ENCODE measurements around the gene SLC25A34. TPM values are rescaled to one million over a fixed set of nuclear protein-coding genes. Genes with fewer than 3 reads are reported as not detected.

The SLC25A34 gene
- total RNA-seq, 8 experiments from 2014 or later: 0.49 to 1.5 (median 1.0) TPM

GRCh38 chr1:15731735-15732685, 4.0 kb upstream of the SLC25A34 start:
- H3K4me3 ChIP-seq: no peak overlapping the region
- 95 to 100% (median 96%) methylated on average over 2 to 16 of the region's 39 CpGs; no CpG with 5 or more reads in 7 of the 10 experiments for WGBS, 10 experiments
- no peak for ATAC-seq (replicated peaks in 6 of 8)
- no peak overlapping the region for H3K27ac ChIP-seq
- H3K4me1 ChIP-seq (replicated peaks in 1 of 2): peaks cover 0 to 2% of the 10 kb centered on the region in 2 donors
- in situ Hi-C loops (cut with MboI; ENCODE audit: low pct_unique_long_range_greater_than_20kb in 2 of 9, low sequenced_read_pairs in 9 of 9, unreplicated experiment in 9 of 9): no loop called here

- WGBS, 10 experiments: 80 to 85% (median 80%) methylated on average over 1 to 5 of the region's 7 CpGs; no CpG with 5 or more reads in 7 of the 10 experiments
- Histone ChIP-seq H3K27ac (no peak overlapping the region), H3K4me3 (no peak overlapping the region), H3K4me1 (replicated peaks in 1 of 2) (peaks cover 0 to 2% of the 10 kb centered on the region in 2 donors)
- in situ Hi-C loops (cut with MboI; ENCODE audit: low pct_unique_long_range_greater_than_20kb in 2 of 9, low sequenced_read_pairs in 9 of 9, unreplicated experiment in 9 of 9): no loop called here
- ATAC-seq (replicated peaks in 6 of 8): no peak
Measured at GRCh38 chr1:15732686-15733081, 3.4 kb upstream of the SLC25A34 start.

GRCh38 chr1:15733218-15733725, 2.8 kb upstream of the SLC25A34 start:
- no peak overlapping the region for H3K27ac ChIP-seq
- in situ Hi-C loops (cut with MboI; ENCODE audit: low pct_unique_long_range_greater_than_20kb in 2 of 9, low sequenced_read_pairs in 9 of 9, unreplicated experiment in 9 of 9): no loop called here
- 60 to 100% (median 100%) methylated on average over 1 to 8 of the region's 11 CpGs; no CpG with 5 or more reads in 5 of the 10 experiments for WGBS, 10 experiments

GRCh38 chr1:15733726-15734226, 2.3 kb upstream of the SLC25A34 start:
- in situ Hi-C loops (cut with MboI; ENCODE audit: low pct_unique_long_range_greater_than_20kb in 2 of 9, low sequenced_read_pairs in 9 of 9, unreplicated experiment in 9 of 9): no loop called here
- WGBS, 10 experiments: 80 to 100% (median 95%) methylated on average over 2 to 21 of the region's 27 CpGs; no CpG with 5 or more reads in 5 of the 10 experiments
- Histone ChIP-seq H3K4me3 (no peak overlapping the region), H3K27ac (no peak overlapping the region), H3K4me1 (replicated peaks in 1 of 2) (peaks cover 0 to 2% of the 10 kb centered on the region in 2 donors)
- ATAC-seq (replicated peaks in 6 of 8): no peak

More at GRCh38 chr1:15733218-15733725, 2.8 kb upstream of the SLC25A34 start:
- no peak overlapping the region for H3K4me3 ChIP-seq
- no peak for ATAC-seq (replicated peaks in 6 of 8)
- peaks cover 0 to 2% of the 10 kb centered on the region in 2 donors for H3K4me1 ChIP-seq (replicated peaks in 1 of 2)

GRCh38 chr1:15734296-15734695, 1.8 kb upstream of the SLC25A34 start:
- H3K27ac ChIP-seq: peak overlapping the region in 1 of 2 donors; percentile 26
- peaks cover 0 to 2% of the 10 kb centered on the region in 2 donors for H3K4me1 ChIP-seq (replicated peaks in 1 of 2)
- in situ Hi-C loops (cut with MboI; ENCODE audit: low pct_unique_long_range_greater_than_20kb in 2 of 9, low sequenced_read_pairs in 9 of 9, unreplicated experiment in 9 of 9): no loop called here
- no peak overlapping the region for H3K4me3 ChIP-seq
- WGBS, 10 experiments: 60 to 100% (median 95%) methylated on average over 1 to 10 of the region's 13 CpGs; no CpG with 5 or more reads in 6 of the 10 experiments
- ATAC-seq (replicated peaks in 6 of 8): no peak

GRCh38 chr1:15734901-15735300, 1.2 kb upstream of the SLC25A34 start:
- in situ Hi-C loops (cut with MboI; ENCODE audit: low pct_unique_long_range_greater_than_20kb in 2 of 9, low sequenced_read_pairs in 9 of 9, unreplicated experiment in 9 of 9): no loop called here
- ATAC-seq (replicated peaks in 6 of 8): peak in 2 of 8 experiments; percentile 6 to 12
- H3K4me1 ChIP-seq (replicated peaks in 1 of 2): peaks cover 0 to 2% of the 10 kb centered on the region in 2 donors
- 43 to 82% (median 78%) methylated on average over 1 to 8 of the region's 17 CpGs; no CpG with 5 or more reads in 4 of the 10 experiments for WGBS, 10 experiments
- H3K27ac ChIP-seq: peak overlapping the region; percentile 5 to 26
- no peak overlapping the region for H3K4me3 ChIP-seq

- H3K27ac ChIP-seq: no peak overlapping the region
- H3K4me3 ChIP-seq: no peak overlapping the region
- in situ Hi-C loops (cut with MboI; ENCODE audit: low pct_unique_long_range_greater_than_20kb in 2 of 9, low sequenced_read_pairs in 9 of 9, unreplicated experiment in 9 of 9): no loop called here
- ATAC-seq (replicated peaks in 6 of 8): no peak
- peaks cover 0 to 2% of the 10 kb centered on the region in 2 donors for H3K4me1 ChIP-seq (replicated peaks in 1 of 2)
- WGBS, 10 experiments: 78 to 83% methylated on average over 3 to 4 of the region's 12 CpGs; no CpG with 5 or more reads in 8 of the 10 experiments
Measured at GRCh38 chr1:15735304-15736037, 587 bp upstream of the SLC25A34 start.

- Histone ChIP-seq H3K27ac (no peak overlapping the region), H3K4me1 (replicated peaks in 1 of 2) (peaks cover 2 to 6% of the 10 kb centered on the region in 2 donors), H3K4me3 (no peak overlapping the region)
- WGBS, 10 experiments: 60 to 94% (median 68%) methylated on average over 1 to 4 of the region's 6 CpGs; no CpG with 5 or more reads in 6 of the 10 experiments
- in situ Hi-C loops (cut with MboI; ENCODE audit: low pct_unique_long_range_greater_than_20kb in 2 of 9, low sequenced_read_pairs in 9 of 9, unreplicated experiment in 9 of 9): no loop called here
- ATAC-seq (replicated peaks in 6 of 8): peak in 2 of 8 experiments; percentile 3 to 5
Measured at GRCh38 chr1:15736892-15737261, 819 bp downstream of the SLC25A34 start.

GRCh38 chr1:15737324-15738319, 1.6 kb downstream of the SLC25A34 start:
- no peak overlapping the region for H3K4me3 ChIP-seq
- ATAC-seq (replicated peaks in 6 of 8): no peak
- peaks cover 2 to 6% of the 10 kb centered on the region in 2 donors for H3K4me1 ChIP-seq (replicated peaks in 1 of 2)
- in situ Hi-C loops (cut with MboI; ENCODE audit: low pct_unique_long_range_greater_than_20kb in 2 of 9, low sequenced_read_pairs in 9 of 9, unreplicated experiment in 9 of 9): no loop called here
- 60 to 100% (median 84%) methylated on average over 2 to 15 of the region's 20 CpGs; no CpG with 5 or more reads in 1 of the 10 experiments for WGBS, 10 experiments
- no peak overlapping the region for H3K27ac ChIP-seq

GRCh38 chr1:15738416-15739113, 2.5 kb downstream of the SLC25A34 start:
- in situ Hi-C loops (cut with MboI; ENCODE audit: low pct_unique_long_range_greater_than_20kb in 2 of 9, low sequenced_read_pairs in 9 of 9, unreplicated experiment in 9 of 9): no loop called here
- peaks cover 2 to 6% of the 10 kb centered on the region in 2 donors for H3K4me1 ChIP-seq (replicated peaks in 1 of 2)
- 60 to 91% (median 85%) methylated on average over 2 to 6 of the region's 15 CpGs; no CpG with 5 or more reads in 7 of the 10 experiments for WGBS, 10 experiments
- H3K27ac ChIP-seq: no peak overlapping the region
- H3K4me3 ChIP-seq: no peak overlapping the region
- peak in 1 of 8 experiments; percentile 42 for ATAC-seq (replicated peaks in 6 of 8)

- 72 to 100% (median 94%) methylated on average over 1 to 9 of the region's 16 CpGs; no CpG with 5 or more reads in 4 of the 10 experiments for WGBS, 10 experiments
- peaks cover 2 to 6% of the 10 kb centered on the region in 2 donors for H3K4me1 ChIP-seq (replicated peaks in 1 of 2)
- no peak overlapping the region for H3K27ac ChIP-seq
- no peak overlapping the region for H3K4me3 ChIP-seq
- ATAC-seq (replicated peaks in 6 of 8): no peak
- in situ Hi-C loops (cut with MboI; ENCODE audit: low pct_unique_long_range_greater_than_20kb in 2 of 9, low sequenced_read_pairs in 9 of 9, unreplicated experiment in 9 of 9): no loop called here
Measured at GRCh38 chr1:15739259-15739658, 3.2 kb downstream of the SLC25A34 start.
